Measurements from ENCODE around the gene CPA1.

DNA sequence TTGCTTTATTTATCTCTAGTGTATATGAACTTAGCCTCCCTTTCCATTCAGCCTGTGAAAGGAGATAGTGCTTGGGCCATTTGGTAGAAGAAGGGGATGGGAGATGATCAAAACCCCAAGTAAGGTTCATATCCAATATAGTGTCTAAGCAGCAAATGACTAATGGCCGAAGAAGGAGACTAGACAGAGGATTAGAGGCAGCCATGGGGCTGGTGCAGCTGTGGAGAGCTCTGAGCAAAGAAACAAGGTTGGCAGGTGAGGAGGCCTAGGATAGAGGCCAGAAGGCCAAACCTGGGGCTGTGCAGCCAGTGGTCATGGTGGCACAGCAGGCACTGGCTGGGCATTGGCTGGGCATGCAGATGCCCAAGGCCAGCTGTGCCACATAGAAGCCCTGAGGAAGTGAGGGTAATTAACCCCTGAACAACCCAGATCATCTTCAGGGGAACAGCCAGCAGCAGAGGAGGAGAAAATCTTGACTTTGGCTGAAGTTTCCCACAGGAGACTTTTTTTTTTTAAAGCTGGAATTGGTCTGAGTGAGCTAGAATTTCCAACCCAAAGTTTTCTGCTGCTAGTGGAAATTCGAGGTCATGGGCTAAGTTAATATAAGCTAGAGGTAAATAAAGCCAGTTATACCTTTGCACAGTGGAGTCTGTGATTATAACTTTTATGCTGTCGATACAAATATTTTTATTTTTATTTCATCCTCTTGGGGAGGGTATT, 10.3 kb upstream of the CPA1 start:
- TF ChIP-seq, protein P1, sequence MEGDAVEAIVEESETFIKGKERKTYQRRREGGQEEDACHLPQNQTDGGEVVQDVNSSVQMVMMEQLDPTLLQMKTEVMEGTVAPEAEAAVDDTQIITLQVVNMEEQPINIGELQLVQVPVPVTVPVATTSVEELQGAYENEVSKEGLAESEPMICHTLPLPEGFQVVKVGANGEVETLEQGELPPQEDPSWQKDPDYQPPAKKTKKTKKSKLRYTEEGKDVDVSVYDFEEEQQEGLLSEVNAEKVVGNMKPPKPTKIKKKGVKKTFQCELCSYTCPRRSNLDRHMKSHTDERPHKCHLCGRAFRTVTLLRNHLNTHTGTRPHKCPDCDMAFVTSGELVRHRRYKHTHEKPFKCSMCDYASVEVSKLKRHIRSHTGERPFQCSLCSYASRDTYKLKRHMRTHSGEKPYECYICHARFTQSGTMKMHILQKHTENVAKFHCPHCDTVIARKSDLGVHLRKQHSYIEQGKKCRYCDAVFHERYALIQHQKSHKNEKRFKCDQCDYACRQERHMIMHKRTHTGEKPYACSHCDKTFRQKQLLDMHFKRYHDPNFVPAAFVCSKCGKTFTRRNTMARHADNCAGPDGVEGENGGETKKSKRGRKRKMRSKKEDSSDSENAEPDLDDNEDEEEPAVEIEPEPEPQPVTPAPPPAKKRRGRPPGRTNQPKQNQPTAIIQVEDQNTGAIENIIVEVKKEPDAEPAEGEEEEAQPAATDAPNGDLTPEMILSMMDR (IDR thresholded peaks at IDR 0.05; ENCODE audit: insufficient read depth, low read length, poor library complexity, severe bottlenecking): no peak
- TF ChIP-seq EZH2phosphoT487 (conservative IDR thresholded peaks at IDR 0.05; ENCODE audit: low read length): no peak
